ENCODE data around the gene NACAD. TPM values are rescaled to one million over a fixed set of nuclear protein-coding genes. Genes with fewer than 3 reads are reported as not detected.
A peak's percentile ranks its signal among the peaks of the same experiment; 100 is the strongest.

NACAD gene
- total RNA-seq, 1 experiment from 2014 or later = 1.0 TPM

- Mint-ChIP-seq H3K36me3 (ENCODE audit: insufficient read depth, unreplicated experiment) (peaks cover 79% of the 10 kb centered on the region), H3K4me3 (ENCODE audit: unreplicated experiment) (peak overlapping the region; percentile 43), H3K27ac (ENCODE audit: unreplicated experiment) (no peak overlapping the region), H3K9me3 (ENCODE audit: unreplicated experiment) (no peaks in the 10 kb centered on the region), H3K27me3 (ENCODE audit: insufficient read depth, unreplicated experiment) (no peaks in the 10 kb centered on the region), H3K4me1 (ENCODE audit: low read depth, unreplicated experiment) (peaks cover 6% of the 10 kb centered on the region)
- no peaks in the 10 kb centered on the region for H3K27me3 ChIP-seq (replicated peaks; ENCODE audit: control insufficient read depth, insufficient read depth, low read length)
- intact Hi-C loops (cut with micrococcal nuclease; ENCODE audit: unreplicated experiment) = no loop called here
- peaks cover 12% of the 10 kb centered on the region for H3K36me3 ChIP-seq (ENCODE audit: control insufficient read depth, insufficient read depth, low read length)
- no TSS peak for BruUV-seq (replicated peaks)
- TF ChIP-seq CTCF (IDR thresholded peaks at IDR 0.05; ENCODE audit: insufficient read depth in 1 of 2, low read depth in 1 of 2, low read length in 1 of 2, severe bottlenecking in 1 of 2, unreplicated experiment in 1 of 2) = no peak
- POLR2A ChIA-PET = no interaction called here
- no peak for DNase-seq
- no peaks in the 10 kb centered on the region for H3K9me3 ChIP-seq
- H3K4me3 ChIP-seq (ENCODE audit: low read depth, low read length) = no peak overlapping the region
- H3K4me1 ChIP-seq = peaks cover 4% of the 10 kb centered on the region; the same call in 1 of the 2 replicates
- CTCF ChIA-PET = no interaction called here
These were observed 20.1 kb upstream of the NACAD start for GRCh38 chr7:45108863-45109262.

GRCh38 chr7:45107356-45107755 is 18.6 kb upstream of the NACAD start:
- Mint-ChIP-seq H3K27me3 (ENCODE audit: insufficient read depth, unreplicated experiment) (no peaks in the 10 kb centered on the region), H3K36me3 (ENCODE audit: insufficient read depth, unreplicated experiment) (peaks cover 91% of the 10 kb centered on the region), H3K9me3 (ENCODE audit: unreplicated experiment) (no peaks in the 10 kb centered on the region), H3K27ac (ENCODE audit: unreplicated experiment) (no peak overlapping the region), H3K4me3 (ENCODE audit: unreplicated experiment) (no peak overlapping the region), H3K4me1 (ENCODE audit: low read depth, unreplicated experiment) (peaks cover 6% of the 10 kb centered on the region)
- CTCF ChIA-PET = no interaction called here
- intact Hi-C loops (cut with micrococcal nuclease; ENCODE audit: unreplicated experiment) = no loop called here
- peaks cover 14% of the 10 kb centered on the region for H3K36me3 ChIP-seq (ENCODE audit: control insufficient read depth, insufficient read depth, low read length)
- BruUV-seq (replicated peaks) = no TSS peak
- H3K4me1 ChIP-seq = peaks cover under 1% of the 10 kb centered on the region; the same call in 1 of the 2 replicates
- DNase-seq = no peak
- no peak for TF ChIP-seq CTCF (IDR thresholded peaks at IDR 0.05; ENCODE audit: insufficient read depth in 1 of 2, low read depth in 1 of 2, low read length in 1 of 2, severe bottlenecking in 1 of 2, unreplicated experiment in 1 of 2)
- POLR2A ChIA-PET = no interaction called here
- H3K4me3 ChIP-seq (ENCODE audit: low read depth, low read length) = no peak overlapping the region
- H3K27me3 ChIP-seq (replicated peaks; ENCODE audit: control insufficient read depth, insufficient read depth, low read length) = no peaks in the 10 kb centered on the region
- H3K9me3 ChIP-seq = no peaks in the 10 kb centered on the region

- Mint-ChIP-seq H3K9me3 (ENCODE audit: unreplicated experiment) (no peaks in the 10 kb centered on the region), H3K4me1 (ENCODE audit: low read depth, unreplicated experiment) (peaks cover 6% of the 10 kb centered on the region), H3K36me3 (ENCODE audit: insufficient read depth, unreplicated experiment) (peaks cover 92% of the 10 kb centered on the region), H3K27me3 (ENCODE audit: insufficient read depth, unreplicated experiment) (no peaks in the 10 kb centered on the region), H3K4me3 (ENCODE audit: unreplicated experiment) (no peak overlapping the region), H3K27ac (ENCODE audit: unreplicated experiment) (no peak overlapping the region)
- POLR2A ChIA-PET = no interaction called here
- H3K27me3 ChIP-seq (replicated peaks; ENCODE audit: control insufficient read depth, insufficient read depth, low read length) = no peaks in the 10 kb centered on the region
- no peak for TF ChIP-seq CTCF (IDR thresholded peaks at IDR 0.05; ENCODE audit: insufficient read depth in 1 of 2, low read depth in 1 of 2, low read length in 1 of 2, severe bottlenecking in 1 of 2, unreplicated experiment in 1 of 2)
- DNase-seq = no peak
- H3K9me3 ChIP-seq = no peaks in the 10 kb centered on the region
- CTCF ChIA-PET = no interaction called here
- H3K4me1 ChIP-seq = no peaks in the 10 kb centered on the region
- intact Hi-C loops (cut with micrococcal nuclease; ENCODE audit: unreplicated experiment) = no loop called here
- H3K4me3 ChIP-seq (ENCODE audit: low read depth, low read length) = no peak overlapping the region
- BruUV-seq (replicated peaks) = no TSS peak
- peaks cover 17% of the 10 kb centered on the region for H3K36me3 ChIP-seq (ENCODE audit: control insufficient read depth, insufficient read depth, low read length)
These were observed 18.1 kb upstream of the NACAD start for GRCh38 chr7:45106820-45107219.
